NOMO-1 treated with DMSO at 0.1 percent for 48 hours (cell line): Measurements from ENCODE around the gene DNAH10.
"Not testable (repeated sequence)": the region's sequence is repeated elsewhere in the genome, so short reads cannot be mapped to it uniquely, and the experiment has no call there.

Experiments
- DNase-seq: peaks from one replicate; lab custom pipeline; 2025; ENCODE audit not compliant: unreplicated experiment; lab: John Stamatoyannopoulos, UW

The DNAH10 gene

DNA sequence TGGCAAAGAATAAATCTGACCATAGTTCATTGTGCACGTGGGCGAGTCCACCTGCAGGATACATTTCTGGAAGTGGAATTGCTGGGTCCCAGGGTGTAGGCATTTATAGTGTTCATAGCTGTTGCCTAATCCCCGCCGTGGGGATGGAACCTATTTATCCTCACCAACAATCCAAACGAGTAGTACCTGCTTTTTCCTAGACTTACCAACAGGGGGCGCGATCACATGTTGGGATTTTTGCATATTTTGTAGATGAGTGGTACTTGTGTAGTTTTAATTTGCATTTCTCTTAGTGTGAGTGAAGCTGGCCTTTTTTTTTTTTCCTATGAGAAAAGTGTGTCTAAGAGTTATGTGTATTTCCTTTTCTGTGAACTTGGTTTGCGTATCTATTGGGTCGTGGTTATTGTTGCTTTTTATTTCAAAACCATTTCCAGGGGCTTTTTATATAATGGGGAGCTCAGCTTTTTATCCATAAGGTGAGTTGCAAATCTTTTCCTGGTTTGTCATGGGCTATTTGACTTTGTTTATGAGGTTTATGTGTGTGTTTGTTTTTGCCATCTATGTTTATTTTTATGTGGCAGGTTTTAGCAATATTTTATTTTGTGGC lies 143.3 kb downstream of the DNAH10 start:
- peak; percentile 41 for DNase-seq

GRCh38 chr12:123906711-123907420 lies 144.8 kb downstream of the DNAH10 start:
- no peak for DNase-seq

GRCh38 chr12:123907726-123908476 lies 145.8 kb downstream of the DNAH10 start:
- no peak for DNase-seq

DNA sequence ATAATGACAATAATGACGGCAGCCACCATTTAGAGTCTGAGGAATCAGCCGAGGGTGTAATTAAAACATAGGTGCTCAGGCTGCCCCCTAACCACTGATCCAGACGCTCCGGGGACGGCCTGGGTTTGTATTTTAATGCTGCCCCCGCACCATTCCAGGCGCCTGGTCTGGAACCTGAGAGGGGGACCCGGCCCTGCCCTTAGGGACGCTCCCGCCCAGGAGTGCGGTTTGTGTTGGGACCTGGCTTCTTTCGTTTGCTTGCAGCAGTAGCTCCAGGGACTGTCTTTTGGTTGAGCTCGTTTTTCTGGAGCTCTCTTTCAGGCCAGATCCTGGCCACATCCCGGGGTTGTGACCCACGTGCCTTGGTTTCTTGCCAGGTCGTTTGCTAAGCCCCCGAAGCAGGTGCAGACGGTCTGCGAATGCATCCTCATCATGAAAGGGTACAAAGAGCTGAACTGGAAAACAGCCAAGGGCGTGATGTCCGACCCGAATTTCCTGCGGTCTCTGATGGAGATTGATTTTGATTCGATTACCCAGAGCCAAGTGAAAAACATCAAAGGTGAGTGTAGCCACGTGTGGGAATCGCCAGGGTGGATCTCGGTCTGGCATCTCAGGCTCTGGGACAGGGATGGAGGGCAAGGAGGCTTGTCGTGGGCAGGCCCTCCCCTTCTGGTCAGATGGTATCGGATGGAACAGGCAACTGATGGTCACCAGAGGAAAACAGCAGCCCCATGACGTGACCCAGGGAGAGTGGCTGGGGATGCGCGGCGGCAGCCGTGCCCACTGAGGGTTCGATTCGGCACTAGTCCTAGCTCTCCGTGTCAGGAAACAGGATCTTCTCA lies 147.0 kb downstream of the DNAH10 start:
- DNase-seq: no peak

DNA sequence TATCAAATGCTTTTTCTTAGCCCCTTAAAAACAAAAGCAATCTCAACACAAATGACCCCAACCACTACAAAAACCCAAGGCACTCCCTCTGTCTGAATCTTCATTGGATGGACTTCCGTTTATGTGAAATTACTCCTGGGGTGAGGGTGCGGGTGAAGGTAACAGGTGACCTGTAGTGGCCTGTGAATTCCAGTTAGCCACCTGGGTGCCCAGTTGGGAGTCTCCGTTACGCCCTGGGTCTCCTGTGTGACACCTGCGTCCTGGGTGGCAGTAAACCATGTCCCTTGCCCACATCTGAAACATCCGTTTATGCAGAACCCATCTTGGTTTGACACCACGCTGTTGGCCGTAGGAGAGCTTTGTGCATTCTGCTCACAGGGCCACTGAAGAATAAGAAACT lies 148.0 kb downstream of the DNAH10 start:
- no peak for DNase-seq

DNA sequence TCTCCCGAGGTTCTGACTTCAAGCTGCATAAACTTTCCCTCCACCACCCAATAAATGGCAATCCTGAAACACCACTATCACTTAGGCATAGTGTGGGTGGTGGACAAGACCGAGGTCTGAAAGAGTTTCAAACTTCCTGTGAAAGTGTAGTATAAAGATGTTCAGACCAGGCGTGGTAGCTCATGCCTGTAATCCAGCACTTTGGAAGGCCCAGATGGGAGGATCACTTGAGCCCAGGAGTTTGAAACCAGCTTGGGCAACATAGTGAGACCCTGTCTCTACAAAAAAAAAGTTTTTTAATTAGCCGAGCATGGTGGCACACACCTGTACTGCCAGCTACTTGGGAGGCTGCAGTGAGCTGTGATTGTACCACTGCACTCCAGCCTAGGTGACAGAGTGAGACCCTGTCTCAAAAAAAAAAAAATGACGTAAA lies 148.7 kb downstream of the DNAH10 start:
- peak; percentile 27 for DNase-seq

DNA sequence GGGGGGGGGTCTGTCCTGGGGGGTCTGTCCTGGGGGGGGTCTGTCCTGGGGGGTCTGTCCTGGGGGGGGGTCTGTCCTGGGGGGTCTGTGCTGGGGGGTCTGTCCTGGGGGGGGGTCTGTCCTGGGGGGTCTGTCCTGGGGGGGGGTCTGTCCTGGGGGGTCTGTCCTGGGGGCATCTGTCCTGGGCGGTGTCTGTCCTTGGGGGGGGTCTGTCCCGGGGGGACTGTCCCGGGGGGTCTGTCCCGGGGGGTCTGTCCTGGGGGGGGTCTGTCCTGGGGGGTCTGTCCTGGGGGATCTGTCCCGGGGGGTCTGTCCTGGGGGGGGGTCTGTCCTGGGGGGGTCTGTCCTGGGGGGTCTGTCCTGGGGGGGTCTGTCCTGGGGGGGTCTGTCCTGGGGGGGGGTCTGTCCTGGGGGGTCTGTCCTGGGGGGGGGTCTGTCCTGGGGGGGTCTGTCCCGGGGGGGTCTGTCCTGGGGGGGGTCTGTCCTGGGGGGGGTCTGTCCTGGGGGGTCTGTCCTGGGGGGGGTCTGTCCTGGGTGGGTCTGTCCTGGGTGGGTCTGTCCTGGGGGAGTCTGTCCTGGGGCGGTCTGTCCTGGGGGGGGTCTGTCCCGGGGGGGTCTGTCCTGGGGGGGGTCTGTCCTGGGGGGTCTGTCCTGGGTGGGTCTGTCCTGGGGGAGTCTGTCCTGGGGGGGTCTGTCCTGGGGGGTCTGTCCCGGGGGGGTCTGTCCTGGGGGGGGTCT lies 149.7 kb downstream of the DNAH10 start:
- DNase-seq: not testable (repeated sequence)

GRCh38 chr12:123912415-123913380 lies 150.6 kb downstream of the DNAH10 start:
- peak; percentile 9 for DNase-seq

GRCh38 chr12:123914726-123915333 lies 152.7 kb downstream of the DNAH10 start:
- DNase-seq: no peak

DNA sequence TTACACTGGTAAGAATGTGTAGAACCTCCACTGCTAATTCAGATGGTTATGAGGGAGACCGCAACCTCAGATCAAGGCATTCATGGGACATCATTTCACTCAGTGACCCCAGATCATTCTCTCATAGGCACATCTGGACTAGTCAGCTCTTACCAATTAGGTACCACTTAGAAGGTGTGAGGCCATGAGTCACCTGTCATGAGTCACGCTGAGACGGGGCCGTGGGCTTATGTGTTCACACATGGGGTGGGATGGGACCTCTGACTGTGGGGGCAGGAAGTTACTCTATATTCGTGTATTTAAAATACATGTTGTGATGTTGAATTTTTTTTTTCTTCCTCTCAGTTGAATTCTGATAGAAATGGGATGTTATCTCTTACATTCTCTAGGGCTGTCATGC lies 154.6 kb downstream of the DNAH10 start:
- DNase-seq: no peak

DNA sequence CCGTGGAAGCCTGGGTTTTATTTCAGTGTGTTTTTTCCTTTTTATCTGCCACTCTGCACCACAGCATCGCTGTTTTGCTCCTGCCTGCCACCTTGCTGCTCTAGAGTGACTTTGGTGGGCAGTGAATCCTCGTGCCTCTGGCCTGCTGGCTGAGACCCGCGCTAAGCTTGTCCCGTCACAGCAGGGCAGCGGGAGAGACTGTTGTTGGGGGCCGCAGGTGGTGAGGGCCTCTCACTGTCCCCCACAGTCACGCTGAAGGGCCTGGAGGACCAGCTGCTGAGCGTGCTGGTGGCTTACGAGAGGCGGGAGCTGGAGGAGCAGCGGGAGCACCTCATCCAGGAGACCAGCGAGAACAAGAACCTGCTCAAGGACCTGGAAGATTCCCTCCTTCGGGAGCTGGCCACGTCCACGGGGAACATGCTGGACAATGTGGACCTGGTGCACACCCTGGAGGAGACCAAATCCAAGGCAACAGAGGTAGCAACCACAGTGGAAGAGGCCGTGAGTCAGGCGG lies 155.3 kb downstream of the DNAH10 start:
- no peak for DNase-seq

DNA sequence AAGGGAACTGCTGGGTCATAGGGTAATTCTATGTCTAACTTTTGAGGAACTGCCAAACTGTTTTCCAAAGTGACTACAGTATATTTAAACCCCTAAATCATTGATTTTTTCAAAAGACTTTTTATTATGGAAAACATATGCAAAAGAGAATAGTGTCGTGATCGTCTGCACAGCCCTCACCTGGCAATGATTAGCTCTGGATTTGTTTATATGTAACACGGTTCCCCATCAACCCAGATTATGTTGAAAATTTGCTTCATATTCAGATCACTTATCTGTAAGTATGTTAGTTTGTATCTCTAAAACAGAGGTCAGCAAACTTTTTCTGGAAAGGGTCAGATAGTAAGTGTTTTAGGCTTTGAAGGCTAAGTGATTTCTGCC lies 157.9 kb downstream of the DNAH10 start:
- DNase-seq: no peak

DNA sequence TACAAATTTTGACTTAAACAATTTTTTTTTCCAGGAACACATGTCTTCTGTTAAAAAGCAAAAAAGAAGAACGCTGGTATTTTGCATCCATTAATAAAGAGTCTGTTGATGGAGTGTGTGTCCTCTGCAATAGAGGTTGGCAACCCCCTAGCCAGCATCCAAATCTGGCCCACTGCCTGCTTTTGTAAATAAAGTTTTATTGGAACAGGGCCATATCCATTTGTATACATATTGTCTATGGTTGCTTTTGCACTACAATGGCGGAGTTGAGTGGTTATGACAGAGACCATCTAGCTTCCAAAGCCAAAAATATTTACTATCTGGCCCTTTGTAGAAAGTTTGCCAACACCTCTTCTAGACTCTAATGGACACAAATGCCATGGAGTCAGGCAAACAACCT lies 160.9 kb downstream of the DNAH10 start:
- DNase-seq: no peak

- DNase-seq: no peak
Observed at GRCh38 chr12:123923927-123924326, 161.8 kb downstream of the DNAH10 start.

- no peak for DNase-seq
Observed at GRCh38 chr12:123924539-123924938, 162.4 kb downstream of the DNAH10 start.

DNA sequence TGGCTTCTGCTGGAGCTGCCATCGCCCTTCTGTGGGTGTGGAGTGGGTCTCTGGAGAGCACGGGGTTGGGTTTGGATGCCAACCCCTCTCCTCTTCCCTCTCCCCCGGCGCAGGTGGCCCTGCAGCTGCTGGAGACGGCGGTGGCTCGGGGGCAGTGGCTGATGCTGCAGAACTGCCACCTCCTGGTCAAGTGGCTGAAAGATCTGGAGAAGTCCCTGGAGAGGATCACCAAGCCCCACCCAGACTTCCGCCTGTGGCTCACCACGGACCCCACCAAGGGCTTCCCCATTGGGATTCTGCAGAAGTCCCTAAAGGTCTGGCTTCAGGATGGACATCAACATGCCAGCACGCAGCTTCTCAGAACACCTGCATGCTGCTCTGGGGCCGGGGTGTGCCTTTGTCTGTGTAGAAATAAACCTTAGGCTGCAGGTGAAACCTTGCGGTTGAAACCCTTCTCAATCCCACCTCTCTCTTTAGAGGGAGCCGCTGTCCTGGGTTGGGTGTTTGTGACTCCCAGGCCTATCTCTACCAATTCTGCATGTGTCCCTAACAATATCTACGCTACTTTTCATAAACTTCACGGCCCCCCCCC lies 166.3 kb downstream of the DNAH10 start:
- DNase-seq: peak; percentile 42

- no peak for DNase-seq
Observed at GRCh38 chr12:123928897-123929296, 166.8 kb downstream of the DNAH10 start.

DNA sequence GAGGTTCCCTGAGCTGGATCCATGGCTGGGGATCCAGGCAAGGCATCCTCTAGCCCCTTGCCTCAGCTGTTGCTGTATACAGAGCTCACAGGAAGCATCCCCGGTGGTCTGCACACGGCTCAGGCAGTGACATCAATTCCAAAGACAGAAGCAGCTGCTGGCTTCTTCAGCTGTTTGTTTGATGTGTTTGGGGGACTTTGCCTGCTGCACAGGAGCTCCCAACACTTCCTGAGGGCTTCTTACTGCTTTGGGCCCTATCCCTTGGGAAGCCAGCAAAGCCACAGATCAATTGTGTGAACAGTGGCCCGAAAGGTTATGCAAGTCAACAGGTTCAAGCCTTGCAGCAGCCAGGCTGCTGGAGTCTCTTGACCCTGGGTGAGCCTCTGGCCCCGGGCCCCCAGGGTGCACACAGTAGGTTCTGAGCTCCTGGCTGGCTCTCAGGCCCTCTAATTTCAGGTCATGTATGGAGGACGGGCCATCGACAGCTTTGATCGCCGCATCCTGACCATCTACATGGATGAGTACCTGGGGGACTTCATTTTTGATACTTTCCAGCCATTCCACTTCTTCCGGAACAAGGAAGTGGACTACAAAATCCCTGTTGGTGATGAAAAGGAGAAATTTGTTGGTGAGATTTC lies 168.0 kb downstream of the DNAH10 start:
- no peak for DNase-seq
